Neural crest cell (in vitro differentiated cells): ENCODE measurements around the gene CTNNB1. TPM values are rescaled to one million over a fixed set of nuclear protein-coding genes. Genes with fewer than 3 reads are reported as not detected.
A peak's percentile ranks its signal among the peaks of the same experiment; 100 is the strongest.

Experiments
- DNase-seq: peaks from one replicate; pipeline ENCODE4 v3.0.0; 2021; ENCODE audit warnings: low read depth, mixed read lengths, low spot score
- H3K27ac Mint-ChIP-seq: one replicate; pipeline ENCODE4 v1.8.0; 2021; ENCODE audit warnings: mild to moderate bottlenecking, mixed read lengths; ENCODE audit not compliant: unreplicated experiment
- H3K27me3 Mint-ChIP-seq: 2 replicates; pipeline ENCODE4 v1.8.0; 2021; ENCODE audit warnings: low read depth, mild to moderate bottlenecking, mixed read lengths
- H3K36me3 Mint-ChIP-seq: 2 replicates; pipeline ENCODE4 v1.8.0; 2021; ENCODE audit warnings: low read depth, mild to moderate bottlenecking, mixed read lengths
- H3K4me1 Mint-ChIP-seq: 2 replicates; pipeline ENCODE4 v1.8.0; 2021; ENCODE audit warnings: mixed read lengths
- H3K4me3 Mint-ChIP-seq: one replicate; pipeline ENCODE4 v1.8.0; 2021; ENCODE audit warnings: mild to moderate bottlenecking, mixed read lengths
- H3K9me3 Mint-ChIP-seq: 2 replicates; pipeline ENCODE4 v1.8.0; 2021; ENCODE audit warnings: mixed read lengths
- CTCF ChIP-seq: fragments of 200-600 bp; sonication (generic); conservative IDR thresholded peaks from 2 replicates; pipeline ENCODE4 v1.5.0; 2021; ENCODE audit warnings: antibody characterized with exemption, mild to moderate bottlenecking
- long read RNA-seq: library from polyadenylated mRNA; unstranded; transcript quantifications from one replicate; pipeline ENCODE4 v2.0.0, GENCODE V29; 2020
- total RNA-seq: library from RNA; stranded (reverse); gene quantifications from 2 replicates; pipeline ENCODE4 v1.2.1, GENCODE V29; 2021

CTNNB1 gene
- 512 and 550 TPM in 2 replicates for total RNA-seq
- long read RNA-seq, transcript CTNNB1-203 (16 exons, 3,472 nt): minor isoform, 23 of 203 reads
- long read RNA-seq, transcript CTNNB1-202 (16 exons, 3,268 nt): minor isoform, 52 of 203 reads
- long read RNA-seq, transcript CTNNB1-201 (15 exons, 3,947 nt): major isoform, 67 of 203 reads
- long read RNA-seq, partial matches to known transcripts: 43 of 203 reads
- long read RNA-seq, other reads (novel, unspliced or antisense): 7 of 203 reads

GRCh38 chr3:41198950-41199865 is at the start of gene CTNNB1:
Gene CTNNB1 (plus strand): TSS chr3:41199505. CDS start chr3:41224069, 24,564 bp downstream.
- Mint-ChIP-seq H3K36me3 (no peaks in the 10 kb centered on the region), H3K27ac (peak within 1 kb of the TSS; percentile 97), H3K4me1 (peaks cover 39% of the 10 kb centered on the region), H3K27me3 (peaks cover 7% of the 10 kb centered on the region), H3K9me3 (no peaks in the 10 kb centered on the region), H3K4me3 (peak within 1 kb of the TSS; percentile 96)
- peak; percentile 19 for TF ChIP-seq CTCF
- peak; percentile 92 for DNase-seq

GRCh38 chr3:41155834-41156233 is 43.5 kb upstream of the CTNNB1 start:
- no peak for DNase-seq
- H3K36me3 Mint-ChIP-seq: no peaks in the 10 kb centered on the region
- no peaks in the 10 kb centered on the region for H3K27me3 Mint-ChIP-seq
- no peak overlapping the region for H3K4me3 Mint-ChIP-seq
- H3K27ac Mint-ChIP-seq: no peak overlapping the region
- peaks cover 6% of the 10 kb centered on the region for H3K4me1 Mint-ChIP-seq
- no peaks in the 10 kb centered on the region for H3K9me3 Mint-ChIP-seq
- no peak for TF ChIP-seq CTCF

GRCh38 chr3:41158947-41159346 is 40.4 kb upstream of the CTNNB1 start:
- no peak for TF ChIP-seq CTCF
- Mint-ChIP-seq H3K36me3 (no peaks in the 10 kb centered on the region), H3K4me1 (peaks cover 6% of the 10 kb centered on the region), H3K27me3 (no peaks in the 10 kb centered on the region), H3K27ac (no peak overlapping the region), H3K4me3 (no peak overlapping the region), H3K9me3 (no peaks in the 10 kb centered on the region)
- no peak for DNase-seq

DNA sequence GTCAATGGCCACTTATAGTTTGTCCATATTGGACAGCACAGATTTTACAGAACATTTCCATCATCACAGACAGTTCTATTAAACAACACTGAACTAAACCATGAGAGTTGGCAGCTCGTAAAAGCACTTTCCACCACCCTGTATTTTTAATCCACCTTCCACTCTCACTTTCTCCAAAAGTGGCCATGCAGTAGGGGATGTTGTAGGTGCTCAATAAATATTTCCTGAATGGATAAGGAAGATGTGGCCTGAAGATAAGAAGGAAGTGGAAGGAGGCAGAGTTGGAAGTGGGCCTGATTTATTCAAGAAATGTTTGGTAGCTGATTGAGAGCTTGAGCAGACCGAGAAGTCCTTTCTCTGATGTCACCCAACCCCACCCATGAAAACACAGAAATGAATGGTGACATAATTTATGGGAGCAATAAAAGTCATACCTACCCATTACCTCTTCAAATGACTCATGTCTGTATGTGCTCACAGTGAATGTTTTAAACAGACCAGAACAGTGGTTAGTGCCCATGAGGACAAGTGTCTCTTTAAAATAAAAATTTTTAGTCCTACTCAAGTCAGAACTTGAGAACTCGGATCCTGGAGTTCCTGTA is 39.6 kb upstream of the CTNNB1 start:
- no peak overlapping the region for H3K4me3 Mint-ChIP-seq

More for the DNA sequence above, 39.6 kb upstream of the CTNNB1 start:
- no peak for DNase-seq
- TF ChIP-seq CTCF: no peak
- Mint-ChIP-seq H3K27me3 (no peaks in the 10 kb centered on the region), H3K4me1 (peaks cover 6% of the 10 kb centered on the region), H3K9me3 (no peaks in the 10 kb centered on the region), H3K27ac (no peak overlapping the region), H3K36me3 (no peaks in the 10 kb centered on the region)
